GM12878 (cell line): ENCODE data around the gene SINHCAF.

Experiments used
- CTCF ChIP-seq, 3 experiments: IDR thresholded peaks in 2 of 3; conservative IDR thresholded peaks in 1 of 3; 2 replicates each; pipeline ENCODE4 v1.5.1; 2011; ENCODE audit warnings: low read depth in 3 of 3, low read length in 3 of 3, mild to moderate bottlenecking in 3 of 3, control low read depth in 2 of 3, moderate library complexity in 2 of 3, inconsistent platforms in 1 of 3, mixed read lengths in 1 of 3; ENCODE audit not compliant: control insufficient read depth in 2 of 3, insufficient read depth in 1 of 3; ENCODE audit errors: extremely low read depth in 1 of 3
- EP300 ChIP-seq, 2 experiments: fragments of 150-350 bp in 1 of 2; IDR thresholded peaks; 2 replicates each; pipeline ENCODE4 v1.6.1; 2011 to 2012; ENCODE audit warnings: low read depth in 2 of 2, low read length in 2 of 2, borderline replicate concordance in 1 of 2, improper control_type of control experiment in 1 of 2, inconsistent platforms in 1 of 2; ENCODE audit not compliant: control insufficient read depth in 1 of 2
- ETV6 ChIP-seq, 2 experiments: fragments of 450-650 bp in 1 of 2; IDR thresholded peaks in 1 of 2; conservative IDR thresholded peaks in 1 of 2; 2 replicates each; pipeline ENCODE4 v1.6.1; 2014; ENCODE audit warnings: antibody characterized with exemption in 1 of 2, borderline replicate concordance in 1 of 2, low read depth in 1 of 2, mild to moderate bottlenecking in 1 of 2, moderate library complexity in 1 of 2
- NR2C2 ChIP-seq: IDR thresholded peaks from 2 replicates; pipeline ENCODE4 v1.6.1; 2011; ENCODE audit warnings: borderline replicate concordance, low read depth; ENCODE audit not compliant: control insufficient read depth, insufficient read length
- REST ChIP-seq: IDR thresholded peaks from 2 replicates; pipeline ENCODE4 v1.6.1; 2012; ENCODE audit warnings: mild to moderate bottlenecking, low read depth, low read length

GRCh38 chr12:31331242-31331641 lies 5.3 kb upstream of the SINHCAF start:
- no peak for TF ChIP-seq REST
- no peak for TF ChIP-seq EP300 (IDR thresholded peaks at IDR 0.05; ENCODE audit: borderline replicate concordance in 1 of 2, control insufficient read depth in 1 of 2, low read depth in 2 of 2, low read length in 2 of 2)
- no peak for TF ChIP-seq CTCF (IDR thresholded peaks at IDR 0.05 in 2 of 3, conservative IDR thresholded peaks at IDR 0.05 in 1 of 3; ENCODE audit: control insufficient read depth in 2 of 3, extremely low read depth in 1 of 3, insufficient read depth in 1 of 3, low read depth in 3 of 3, low read length in 3 of 3)
- TF ChIP-seq ETV6 (conservative IDR thresholded peaks at IDR 0.05 in 1 of 2, IDR thresholded peaks at IDR 0.05 in 1 of 2; ENCODE audit: borderline replicate concordance in 1 of 2, low read depth in 1 of 2) = no peak
- no peak for TF ChIP-seq NR2C2
